Transverse colon (tissue), 4 donors: ENCODE data around the gene NDUFAF2. TPM values are rescaled to one million over a fixed set of nuclear protein-coding genes. Genes with fewer than 3 reads are reported as not detected.

Experiments used
- DNase-seq: peaks from one replicate; pipeline ENCODE4 v3.0.0-alpha.2; 2019
- H3K27ac ChIP-seq, 4 donors: fragments of 200-600 bp; sonication (generic); 2 replicates each; pipeline ENCODE4 v1.5.1; 2016 to 2018; ENCODE audit warnings: inconsistent platforms in 4 of 4
- H3K27me3 ChIP-seq: fragments of 200-600 bp; sonication (generic); 2 replicates; pipeline ENCODE4 v1.5.1; 2017; ENCODE audit warnings: inconsistent platforms
- H3K36me3 ChIP-seq, 4 donors: fragments of 200-600 bp; sonication (generic); 2 replicates each; pipeline ENCODE4 v1.5.1; 2017 to 2019; ENCODE audit warnings: inconsistent platforms in 4 of 4
- H3K4me1 ChIP-seq, 4 donors: fragments of 200-600 bp; sonication (generic); 2 replicates each; pipeline ENCODE4 v1.5.1; 2017 to 2020; ENCODE audit warnings: inconsistent platforms in 4 of 4
- H3K4me3 ChIP-seq, 4 donors: fragments of 200-600 bp; sonication (generic); 1 replicate in 1 of 4; 2 replicates in 3 of 4; pipeline versions ENCODE4 v1.5.1 to v1.6.1; 2017 to 2019; ENCODE audit warnings: inconsistent platforms in 4 of 4
- H3K9me3 ChIP-seq, 2 donors: fragments of 200-600 bp; sonication (generic); 2 replicates each; pipeline ENCODE4 v1.5.1; 2017 to 2019; ENCODE audit warnings: inconsistent platforms in 2 of 2
- EP300 ChIP-seq: sonication (generic); formaldehyde crosslinking; IDR thresholded peaks from one replicate; pipeline ENCODE4 v1.6.1; 2017; ENCODE audit warnings: antibody characterized with exemption, low read depth
- POLR2A ChIP-seq: fragments of 450-650 bp; IDR thresholded peaks from one replicate; pipeline ENCODE4 v1.6.1; 2016; ENCODE audit warnings: antibody characterized with exemption, mild to moderate bottlenecking, moderate library complexity
- POLR2AphosphoS5 ChIP-seq, 3 donors: sonication (generic); formaldehyde crosslinking; IDR thresholded peaks; one replicate each; pipeline ENCODE4 v1.6.1; 2016; ENCODE audit warnings: antibody characterized with exemption in 3 of 3
- WGBS, 2 donors: methylation state at CpG; one replicate each; pipeline ENCODE4 v1.1.5; 2018; ENCODE audit warnings: low coverage in 1 of 2; 5-methylcytosine and 5-hydroxymethylcytosine counted together
- in situ Hi-C, 4 donors: fragments of 200-750 bp; cut with MboI; loops; one replicate each; pipeline versions ENCODE4 v1.15.0 to v1.15.1; 2017; ENCODE audit warnings: low sequenced_read_pairs in 3 of 4, low pct_ligation_motif_present in 1 of 4, low pct_unique_long_range_greater_than_20kb in 1 of 4
- intact Hi-C: fragments of 100-400 bp; cut with DNase I; formaldehyde crosslinking; loops from one replicate; pipeline ENCODE4 v1.15.1; 2023; ENCODE audit warnings: low total_unique reads
- total RNA-seq, 4 donors: library from RNA; depleted of rRNA; stranded (reverse); fragments of >200 nt; gene quantifications; one replicate each; pipeline ENCODE4 v1.1.0, GENCODE V29; 2016
- TF ChIP-seq, protein P1 (sequence below), 5 experiments: fragments of 200-600 bp in 3 of 5; fragments of 450-650 bp in 2 of 5; sonication (generic) in 3 of 5; IDR thresholded peaks; 1 replicate in 2 of 5; 2 replicates in 3 of 5; pipeline ENCODE4 v1.5.1; 2016 to 2017; ENCODE audit warnings: antibody characterized with exemption in 5 of 5, inconsistent platforms in 3 of 5, mild to moderate bottlenecking in 2 of 5, moderate library complexity in 1 of 5

The NDUFAF2 gene
- total RNA-seq, 4 donors from 2014 or later, result 8.2 to 26.5 (median 10.5) TPM

DNA sequence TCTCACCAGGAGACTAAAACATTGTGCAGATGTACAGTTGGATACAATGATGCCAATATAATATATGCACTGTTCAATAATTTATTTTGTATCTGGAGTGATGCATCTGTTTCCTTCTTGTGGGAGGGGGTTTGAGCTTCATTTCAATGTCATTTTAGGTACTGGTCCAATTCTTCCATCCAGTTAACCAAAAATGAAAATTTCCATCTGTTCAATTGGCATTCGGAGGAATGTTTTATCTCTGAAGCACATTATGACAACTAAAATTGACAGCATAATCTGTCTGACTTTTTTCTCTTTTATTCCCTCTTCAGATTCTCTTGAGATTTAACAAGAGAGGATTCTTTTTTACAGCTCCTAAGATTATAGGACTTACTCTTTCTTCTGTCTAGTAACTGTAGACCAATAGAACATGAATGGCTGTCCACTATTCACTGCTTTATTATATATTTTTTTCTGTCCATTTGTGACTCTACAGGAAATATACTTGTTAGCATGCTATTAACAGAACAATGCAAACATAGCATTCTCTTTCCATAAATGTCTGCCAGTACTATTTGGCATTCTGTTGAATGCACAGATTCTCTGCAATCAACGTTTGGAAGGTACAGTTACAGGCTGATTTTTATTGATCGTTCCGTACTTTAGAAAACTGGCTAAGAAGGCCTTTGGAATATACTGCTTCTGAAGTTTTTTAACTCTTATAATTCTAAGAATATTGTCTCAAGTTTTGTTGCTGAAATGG is 57.8 kb downstream of the NDUFAF2 start:
- no peaks in the 10 kb centered on the region for H3K27me3 ChIP-seq
- no peak for DNase-seq
- TF ChIP-seq POLR2A, result no peak
- no peak for TF ChIP-seq POLR2AphosphoS5 (IDR thresholded peaks at IDR 0.05)
- TF ChIP-seq, protein P1, sequence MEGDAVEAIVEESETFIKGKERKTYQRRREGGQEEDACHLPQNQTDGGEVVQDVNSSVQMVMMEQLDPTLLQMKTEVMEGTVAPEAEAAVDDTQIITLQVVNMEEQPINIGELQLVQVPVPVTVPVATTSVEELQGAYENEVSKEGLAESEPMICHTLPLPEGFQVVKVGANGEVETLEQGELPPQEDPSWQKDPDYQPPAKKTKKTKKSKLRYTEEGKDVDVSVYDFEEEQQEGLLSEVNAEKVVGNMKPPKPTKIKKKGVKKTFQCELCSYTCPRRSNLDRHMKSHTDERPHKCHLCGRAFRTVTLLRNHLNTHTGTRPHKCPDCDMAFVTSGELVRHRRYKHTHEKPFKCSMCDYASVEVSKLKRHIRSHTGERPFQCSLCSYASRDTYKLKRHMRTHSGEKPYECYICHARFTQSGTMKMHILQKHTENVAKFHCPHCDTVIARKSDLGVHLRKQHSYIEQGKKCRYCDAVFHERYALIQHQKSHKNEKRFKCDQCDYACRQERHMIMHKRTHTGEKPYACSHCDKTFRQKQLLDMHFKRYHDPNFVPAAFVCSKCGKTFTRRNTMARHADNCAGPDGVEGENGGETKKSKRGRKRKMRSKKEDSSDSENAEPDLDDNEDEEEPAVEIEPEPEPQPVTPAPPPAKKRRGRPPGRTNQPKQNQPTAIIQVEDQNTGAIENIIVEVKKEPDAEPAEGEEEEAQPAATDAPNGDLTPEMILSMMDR (IDR thresholded peaks at IDR 0.05), result no peak
- TF ChIP-seq EP300, result no peak
- intact Hi-C loops, result no loop called here
- no peaks in the 10 kb centered on the region for H3K36me3 ChIP-seq
- no peaks in the 10 kb centered on the region for H3K4me1 ChIP-seq
- in situ Hi-C loops, result no loop called here
- H3K4me3 ChIP-seq, result no peak overlapping the region
- WGBS, 2 donors, result 50 to 69% methylated on average over 4 of the region's 4 CpGs
- H3K27ac ChIP-seq, result no peak overlapping the region
- H3K9me3 ChIP-seq, result no peaks in the 10 kb centered on the region

DNA sequence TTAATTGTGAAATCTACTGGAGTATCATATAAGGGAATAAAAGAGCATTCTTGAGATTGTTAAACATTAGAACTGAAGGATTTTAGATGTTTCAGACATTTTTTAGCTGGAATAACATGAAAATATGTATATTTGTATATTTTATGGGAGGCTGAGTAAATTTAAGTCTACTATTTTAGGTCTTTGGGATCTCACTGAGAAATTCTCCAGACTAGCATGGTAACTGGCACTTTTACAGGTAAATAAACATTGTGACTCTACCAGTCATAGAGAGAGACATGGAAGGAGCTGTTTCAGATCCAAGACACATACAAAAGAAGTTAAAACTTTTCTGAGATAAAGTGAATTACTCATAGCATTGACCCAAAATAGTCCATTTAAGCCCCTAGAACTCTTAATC is 59.4 kb downstream of the NDUFAF2 start:
- Histone ChIP-seq H3K4me3 (no peak overlapping the region), H3K27me3 (no peaks in the 10 kb centered on the region), H3K36me3 (no peaks in the 10 kb centered on the region), H3K9me3 (no peaks in the 10 kb centered on the region), H3K27ac (no peak overlapping the region), H3K4me1 (no peaks in the 10 kb centered on the region)
- in situ Hi-C loops, result no loop called here
- intact Hi-C loops, result no loop called here
- DNase-seq, result no peak
- TF ChIP-seq POLR2AphosphoS5 (IDR thresholded peaks at IDR 0.05) (no peak), EP300 (no peak), POLR2A (no peak)
- TF ChIP-seq, protein P1 (IDR thresholded peaks at IDR 0.05), result no peak

DNA sequence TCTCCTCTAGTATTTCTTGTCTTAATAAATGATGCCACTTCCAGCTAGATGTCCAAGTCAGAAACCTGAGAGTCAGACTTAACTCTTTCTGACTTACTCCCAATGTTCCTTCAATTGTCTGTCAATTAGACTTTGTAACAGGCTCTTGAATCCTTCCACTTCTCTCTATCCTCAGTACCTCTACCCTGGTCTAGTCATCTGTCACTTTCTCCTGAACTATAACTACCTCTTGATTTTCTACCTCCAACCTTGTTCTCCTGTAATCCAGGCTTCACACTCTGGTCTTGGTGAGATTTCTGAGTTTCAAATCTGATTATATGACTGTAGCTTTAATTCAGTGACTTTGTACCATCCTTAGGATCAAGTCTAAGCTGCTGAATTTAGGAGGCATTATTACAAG is 64.9 kb downstream of the NDUFAF2 start:
- no peak overlapping the region for H3K4me3 ChIP-seq
- intact Hi-C loops (no loop called here), in situ Hi-C loops (no loop called here)
- no peaks in the 10 kb centered on the region for H3K36me3 ChIP-seq
- H3K27me3 ChIP-seq, result no peaks in the 10 kb centered on the region
- no peaks in the 10 kb centered on the region for H3K9me3 ChIP-seq
- H3K27ac ChIP-seq, result no peak overlapping the region
- H3K4me1 ChIP-seq, result no peaks in the 10 kb centered on the region
- DNase-seq, result no peak
- no peak for TF ChIP-seq EP300
- TF ChIP-seq POLR2AphosphoS5 (IDR thresholded peaks at IDR 0.05), result no peak
- TF ChIP-seq, protein P1 (IDR thresholded peaks at IDR 0.05), result no peak
- no peak for TF ChIP-seq POLR2A

DNA sequence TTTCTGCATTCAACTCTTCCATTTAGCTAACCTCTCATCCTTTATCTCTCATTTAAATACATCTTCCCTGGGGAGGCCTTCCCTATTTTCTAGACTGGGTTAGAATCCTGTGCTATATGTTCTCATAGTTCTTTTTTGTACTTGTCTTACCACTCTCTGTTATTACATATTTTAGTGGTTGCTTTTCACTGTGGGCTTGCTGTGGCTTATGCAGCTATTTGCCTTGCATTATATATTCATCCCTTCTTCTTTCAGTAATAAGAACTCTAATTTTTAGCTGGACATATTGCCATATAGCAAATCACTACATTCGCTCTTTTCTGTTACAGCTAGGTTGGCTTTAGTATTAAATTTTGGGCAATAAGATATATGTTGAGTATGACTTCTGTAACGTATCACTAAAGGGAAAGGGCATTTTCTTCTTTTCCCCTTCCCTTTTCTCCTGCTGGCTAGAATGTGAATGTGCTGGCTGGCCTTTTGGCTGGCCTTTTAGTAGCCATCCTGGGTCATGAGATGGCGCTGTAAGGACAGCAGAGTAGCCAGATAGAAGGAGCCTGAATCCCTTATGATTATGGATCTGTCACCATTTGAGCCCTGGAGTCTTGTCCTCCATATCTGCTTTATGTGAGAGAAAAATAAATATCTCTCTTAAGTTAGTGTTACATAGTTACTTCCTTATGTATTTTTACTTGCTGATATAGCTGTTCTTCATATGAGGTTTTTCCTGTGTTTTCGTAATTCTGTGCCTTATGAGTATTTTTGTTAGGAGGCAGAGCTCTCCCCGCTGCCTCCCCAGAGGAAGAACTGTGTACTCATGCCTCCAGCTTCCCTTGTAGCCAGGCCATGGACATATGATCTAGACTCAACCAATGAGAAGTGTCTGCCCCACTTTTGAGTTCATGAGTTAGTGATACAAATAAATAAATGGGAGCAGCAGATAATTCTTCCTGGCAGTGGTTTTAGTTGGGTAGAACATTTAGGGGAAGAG is 65.8 kb downstream of the NDUFAF2 start:
- DNase-seq, result no peak
- Histone ChIP-seq H3K4me1 (no peaks in the 10 kb centered on the region), H3K4me3 (no peak overlapping the region), H3K27me3 (no peaks in the 10 kb centered on the region), H3K27ac (no peak overlapping the region), H3K9me3 (no peaks in the 10 kb centered on the region), H3K36me3 (no peaks in the 10 kb centered on the region)
- 72 to 73% methylated on average over 5 of the region's 5 CpGs for WGBS, 2 donors
- TF ChIP-seq, protein P1 (IDR thresholded peaks at IDR 0.05), result no peak
- intact Hi-C loops, result no loop called here
- in situ Hi-C loops, result no loop called here
